ENCODE measurements around the gene ELP1. TPM values are rescaled to one million over a fixed set of nuclear protein-coding genes. Genes with fewer than 3 reads are reported as not detected.

Gene ELP1
- total and polyA plus RNA-seq, 9 donors = 15.7 to 70.9 (median 34.3) TPM

- DNase-seq = no peak
- no peak overlapping the region for H3K4me3 ChIP-seq
- H3K9me3 ChIP-seq = no peaks in the 10 kb centered on the region
- no peak for TF ChIP-seq POLR2A (IDR thresholded peaks at IDR 0.05)
- no peak for TF ChIP-seq CTCF (IDR thresholded peaks at IDR 0.05)
- intact Hi-C loops (cut with DNase I) = no loop called here
- no peaks in the 10 kb centered on the region for H3K27me3 ChIP-seq
- WGBS, 3 donors = 90 to 95% (median 92%) methylated on average over 2 of the region's 2 CpGs
- no peaks in the 10 kb centered on the region for H3K36me3 ChIP-seq
- H3K27ac ChIP-seq = no peak overlapping the region
- no peaks in the 10 kb centered on the region for H3K4me1 ChIP-seq (ENCODE audit: insufficient read depth)
These were observed 17.7 kb upstream of the ELP1 start for GRCh38 chr9:108951578-108951977.

DNA sequence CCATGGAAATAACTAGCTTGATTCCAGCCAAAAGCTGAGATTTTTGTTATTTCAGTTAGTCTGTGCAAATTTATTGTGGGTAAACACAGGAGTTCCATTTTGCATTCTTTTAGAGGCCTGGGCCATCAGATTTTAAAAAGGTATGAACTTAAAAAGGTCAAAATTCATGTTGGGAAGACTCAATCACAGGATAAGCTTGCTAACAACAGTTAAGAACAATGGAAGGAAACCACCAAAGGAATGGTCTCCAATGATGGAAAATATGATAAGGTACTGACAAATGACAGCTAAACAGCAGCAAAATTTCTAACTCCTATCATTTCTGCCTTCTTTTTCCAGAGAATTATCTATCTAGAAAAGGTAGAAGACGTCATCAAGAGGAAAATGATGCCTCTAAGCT is 16.2 kb upstream of the ELP1 start:
- no peak for TF ChIP-seq CTCF (IDR thresholded peaks at IDR 0.05)
- TF ChIP-seq EP300 (IDR thresholded peaks at IDR 0.05) = no peak
- TF ChIP-seq POLR2A (IDR thresholded peaks at IDR 0.05) = no peak
- intact Hi-C loops (cut with DNase I) = no loop called here
- Histone ChIP-seq H3K36me3 (no peaks in the 10 kb centered on the region), H3K27ac (no peak overlapping the region), H3K4me3 (no peak overlapping the region), H3K4me1 (ENCODE audit: insufficient read depth) (no peaks in the 10 kb centered on the region), H3K27me3 (no peaks in the 10 kb centered on the region), H3K9me3 (no peaks in the 10 kb centered on the region)
- WGBS, 3 donors = 86 to 87% (median 87%) methylated on average over 1 of the region's 1 CpG
- DNase-seq = no peak

- WGBS, 3 donors = 89 to 92% (median 90%) methylated on average over 4 of the region's 4 CpGs
- DNase-seq = no peak
- Histone ChIP-seq H3K4me1 (ENCODE audit: insufficient read depth) (no peaks in the 10 kb centered on the region), H3K27me3 (no peaks in the 10 kb centered on the region), H3K4me3 (no peak overlapping the region), H3K27ac (no peak overlapping the region), H3K9me3 (no peaks in the 10 kb centered on the region), H3K36me3 (no peaks in the 10 kb centered on the region)
- intact Hi-C loops (cut with DNase I) = no loop called here
- TF ChIP-seq POLR2A (IDR thresholded peaks at IDR 0.05) = no peak
- TF ChIP-seq CTCF (IDR thresholded peaks at IDR 0.05) = no peak
- TF ChIP-seq EP300 (IDR thresholded peaks at IDR 0.05) = no peak
These were observed 6.1 kb upstream of the ELP1 start for GRCh38 chr9:108939975-108940374.

- DNase-seq = no peak
- Histone ChIP-seq H3K4me1 (ENCODE audit: insufficient read depth) (peaks cover 2% of the 10 kb centered on the region), H3K36me3 (no peaks in the 10 kb centered on the region), H3K27ac (no peak overlapping the region), H3K9me3 (no peaks in the 10 kb centered on the region), H3K4me3 (no peak overlapping the region), H3K27me3 (no peaks in the 10 kb centered on the region)
- WGBS, 3 donors = 81 to 82% (median 82%) methylated on average over 5 of the region's 5 CpGs
- no peak for TF ChIP-seq CTCF (IDR thresholded peaks at IDR 0.05)
- no peak for TF ChIP-seq POLR2A (IDR thresholded peaks at IDR 0.05)
- TF ChIP-seq EP300 (IDR thresholded peaks at IDR 0.05) = no peak
- intact Hi-C loops (cut with DNase I) = no loop called here
These were observed 3.8 kb upstream of the ELP1 start for GRCh38 chr9:108937561-108938305.
